Measurements from ENCODE around the gene PRPF8.

DNA sequence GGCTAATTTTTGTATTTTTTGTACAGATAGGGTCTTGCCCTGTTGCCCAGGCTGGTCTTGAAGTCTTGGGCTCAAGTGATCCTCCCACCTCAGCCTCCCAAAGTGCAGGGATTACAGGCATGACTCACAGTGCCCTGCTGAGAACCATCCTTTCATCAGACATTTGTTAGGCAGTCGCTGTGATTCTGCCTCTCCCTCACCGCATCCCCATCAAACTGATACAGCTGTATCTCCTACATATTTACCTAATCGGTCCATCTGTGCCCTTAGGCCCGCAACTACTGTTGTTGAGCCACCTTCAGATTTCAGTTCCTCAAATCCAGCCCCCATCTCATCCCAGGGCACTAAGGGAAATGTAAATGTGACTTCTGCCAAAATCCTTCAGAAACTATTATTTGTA is 54.0 kb downstream of the PRPF8 start:
- TF ChIP-seq YY1 (IDR thresholded peaks at IDR 0.05; ENCODE audit: insufficient read depth, insufficient read length) = no peak
- no peak for TF ChIP-seq ZNF274 (IDR thresholded peaks at IDR 0.05; ENCODE audit: low read depth, low read length)
- TF ChIP-seq SUZ12 (IDR thresholded peaks at IDR 0.05; ENCODE audit: extremely low read depth, insufficient read depth, insufficient read length) = no peak

Measured in NT2/D1 (cell line).